ENCODE measurements around the gene DMD.

- TF ChIP-seq CTCF (IDR thresholded peaks at IDR 0.05; ENCODE audit: low read depth, low read length): no peak
- TF ChIP-seq EZH2phosphoT487 (IDR thresholded peaks at IDR 0.05; ENCODE audit: low read depth): no peak
Observed at GRCh38 chrX:31670245-31670644, 1541.1 kb downstream of the DMD start.

All from OCI-LY3 (cell line).